IMR-90 (cell line): ENCODE data around the gene NES. TPM values are rescaled to one million over a fixed set of nuclear protein-coding genes. Genes with fewer than 3 reads are reported as not detected.
A peak's percentile ranks its signal among the peaks of the same experiment; 100 is the strongest.

ENCODE experiments used
- ATAC-seq: fragments of 200-7000 bp; cut with Tn5 transposase; 2 replicates; pipeline ENCODE4 v1.9.1; 2020; ENCODE audit warnings: low read depth, mild to moderate bottlenecking, moderate library complexity
- BruUV-seq: library from RNA; stranded (reverse); fragments of 400-500 nt; replicated peaks from 2 replicates; lab custom pipeline; 2021; lab: Mats Ljungman, UMichigan
- CTCF ChIA-PET: fragments of 300-600 bp; formaldehyde crosslinking; extraction: SDS; loops from one replicate; lab custom pipeline; 2021; ENCODE audit warnings: antibody characterized with exemption; lab: Yijun Ruan, JAX
- POLR2A ChIA-PET: fragments of 300-600 bp; sonication (Branson Sonifier 250); formaldehyde crosslinking; loops from one replicate; lab custom pipeline; 2022; ENCODE audit warnings: antibody characterized with exemption; ENCODE audit not compliant: unreplicated experiment; lab: Charles Lee
- DNase-seq: peaks from one replicate; pipeline ENCODE4 v3.0.0; 2013
- H2AFZ ChIP-seq: replicated peaks from 2 replicates; pipeline ENCODE3; 2013; ENCODE audit warnings: low read length, mild to moderate bottlenecking; ENCODE audit not compliant: poor library complexity
- H2AK5ac ChIP-seq: 2 replicates; pipeline ENCODE4 v1.6.1; 2013; ENCODE audit warnings: low read depth, low read length, inconsistent platforms
- H2AK9ac ChIP-seq: replicated peaks from 2 replicates; pipeline ENCODE3; 2013; ENCODE audit warnings: mild to moderate bottlenecking, low read depth, low read length, moderate library complexity; ENCODE audit not compliant: poor library complexity
- H2BK120ac ChIP-seq: 2 replicates; pipeline ENCODE4 v1.6.1; 2013; ENCODE audit warnings: low read depth, low read length, inconsistent platforms
- H2BK15ac ChIP-seq: 3 replicates; pipeline ENCODE4 v1.6.1; 2013; ENCODE audit warnings: low read depth, low read length, inconsistent platforms
- H2BK20ac ChIP-seq: 2 replicates; pipeline ENCODE4 v1.6.1; 2013; ENCODE audit warnings: low read depth, mild to moderate bottlenecking, inconsistent platforms, low read length, moderate library complexity
- H2BK5ac ChIP-seq: 2 replicates; pipeline ENCODE4 v1.6.1; 2013; ENCODE audit warnings: mild to moderate bottlenecking, low read depth, low read length, inconsistent platforms; ENCODE audit not compliant: poor library complexity, severe bottlenecking
- H3K14ac ChIP-seq: replicated peaks from 2 replicates; pipeline ENCODE4 v1.6.1; 2013; ENCODE audit warnings: low read depth, low read length, inconsistent platforms
- H3K18ac ChIP-seq: 2 replicates; pipeline ENCODE4 v1.6.1; 2013; ENCODE audit warnings: low read depth, low read length, control low read depth
- H3K23ac ChIP-seq: 2 replicates; pipeline ENCODE4 v1.6.1; 2013; ENCODE audit warnings: low read depth, low read length, inconsistent platforms
- H3K27ac ChIP-seq: 2 replicates; pipeline ENCODE4 v1.5.1; 2013; ENCODE audit warnings: mild to moderate bottlenecking, control low read depth, low read length; ENCODE audit not compliant: insufficient read depth
- H3K27me3 ChIP-seq: 2 replicates; pipeline ENCODE4 v1.6.1; 2013; ENCODE audit warnings: low read length; ENCODE audit not compliant: control insufficient read depth, insufficient read depth
- H3K36me3 ChIP-seq: 2 replicates; pipeline ENCODE4 v1.6.1; 2013; ENCODE audit warnings: low read length, mixed read lengths; ENCODE audit not compliant: control insufficient read depth, insufficient read depth
- H3K4ac ChIP-seq: 2 replicates; pipeline ENCODE4 v1.6.1; 2013; ENCODE audit warnings: low read depth, low read length, inconsistent platforms
- H3K4me1 ChIP-seq: 2 replicates; pipeline ENCODE4 v1.6.1; 2013; ENCODE audit warnings: low read length, mixed read lengths; ENCODE audit not compliant: control insufficient read depth, insufficient read depth
- H3K4me2 ChIP-seq: 2 replicates; pipeline ENCODE4 v1.6.1; 2013; ENCODE audit warnings: low read depth, mild to moderate bottlenecking, control low read depth, low read length, moderate library complexity
- H3K4me3 ChIP-seq: 2 replicates; pipeline ENCODE4 v1.5.1; 2013; ENCODE audit warnings: low read depth, mild to moderate bottlenecking, control low read depth, low read length, moderate library complexity; ENCODE audit not compliant: insufficient read depth
- H3K56ac ChIP-seq: 2 replicates; pipeline ENCODE4 v1.6.1; 2013; ENCODE audit warnings: low read length, inconsistent platforms; ENCODE audit not compliant: insufficient read depth; ENCODE audit errors: extremely low read depth
- H3K79me1 ChIP-seq, 2 experiments: 2 replicates each; pipeline ENCODE4 v1.6.1; 2013; ENCODE audit warnings: low read length in 2 of 2, inconsistent platforms in 1 of 2, low read depth in 1 of 2
- H3K9ac ChIP-seq: 2 replicates; pipeline ENCODE4 v1.6.1; 2013; ENCODE audit warnings: low read depth, low read length, control low read depth
- H3K9me1 ChIP-seq: 2 replicates; pipeline ENCODE4 v1.6.1; 2013; ENCODE audit warnings: low read length, inconsistent platforms; ENCODE audit not compliant: insufficient read depth
- H3K9me3 ChIP-seq: 2 replicates; pipeline ENCODE4 v1.6.1; 2013; ENCODE audit warnings: low read length; ENCODE audit not compliant: control insufficient read depth, insufficient read depth
- H4K20me1 ChIP-seq: 2 replicates; pipeline ENCODE4 v1.6.1; 2013; ENCODE audit warnings: low read length, inconsistent platforms; ENCODE audit not compliant: insufficient read depth
- H4K5ac ChIP-seq: 2 replicates; pipeline ENCODE4 v1.6.1; 2013; ENCODE audit warnings: mild to moderate bottlenecking, low read depth, low read length, control low read depth
- H4K8ac ChIP-seq, 2 experiments: 2 replicates each; pipeline ENCODE4 v1.6.1; 2013; ENCODE audit warnings: low read depth in 2 of 2, low read length in 2 of 2, control low read depth in 1 of 2, inconsistent platforms in 1 of 2
- H4K91ac ChIP-seq: 2 replicates; pipeline ENCODE4 v1.6.1; 2013; ENCODE audit warnings: low read depth, low read length, inconsistent platforms; ENCODE audit not compliant: insufficient read depth
- BHLHE40 ChIP-seq: fragments of 150-350 bp; IDR thresholded peaks from 2 replicates; pipeline ENCODE4 v1.6.1; 2016; ENCODE audit warnings: mild to moderate bottlenecking, low read depth, low read length
- MAFK ChIP-seq: IDR thresholded peaks from 2 replicates; pipeline ENCODE4 v1.6.1; 2012; ENCODE audit warnings: low read depth, low read length, improper control_type of control experiment
- MAZ ChIP-seq: IDR thresholded peaks from 2 replicates; pipeline ENCODE4 v1.6.1; 2012; ENCODE audit warnings: low read depth, mild to moderate bottlenecking, low read length, improper control_type of control experiment, moderate library complexity, borderline replicate concordance
- NFE2L2 ChIP-seq: fragments of 150-350 bp; IDR thresholded peaks from 2 replicates; pipeline ENCODE4 v1.6.1; 2016; ENCODE audit warnings: low read depth, mild to moderate bottlenecking, low read length
- USF2 ChIP-seq: fragments of 150-350 bp; IDR thresholded peaks from 2 replicates; pipeline ENCODE4 v1.6.1; 2017; ENCODE audit warnings: mild to moderate bottlenecking, antibody characterized with exemption, low read length, low read depth
- WGBS, 2 experiments: methylation state at CpG; one replicate each; pipeline versions ENCODE4 v1.1.5 to v1.1.7; 2013; ENCODE audit warnings: missing lambda C conversion rate in 2 of 2; ENCODE audit not compliant: insufficient read length in 1 of 2; ENCODE audit errors: extremely low coverage in 2 of 2; 5-methylcytosine and 5-hydroxymethylcytosine counted together
- dilution Hi-C: fragments of 300-500 bp; cut with HindIII; formaldehyde crosslinking; loops from one replicate; pipeline ENCODE4 v1.14.3; 2018; ENCODE audit warnings: low sequenced_read_pairs; ENCODE audit not compliant: unreplicated experiment
- in situ Hi-C: fragments of 300-500 bp; cut with MboI; formaldehyde crosslinking; loops from 3 replicates; pipeline ENCODE4 v1.14.3; 2019; ENCODE audit warnings: low sequenced_read_pairs, inconsistent platforms, mixed read lengths
- intact Hi-C: fragments of 100-400 bp; cut with micrococcal nuclease; formaldehyde crosslinking; loops from 2 replicates; pipeline ENCODE4 v1.10.0; 2022
- polyA plus RNA-seq, 3 experiments: library from polyadenylated mRNA; depleted of rRNA; stranded (reverse); fragments of >200 nt; gene quantifications; 2 replicates each; pipeline ENCODE4 v1.2.3, GENCODE V29; 2012; ENCODE audit warnings: low replicate concordance in 1 of 3
- total RNA-seq: library from RNA; depleted of rRNA; stranded (reverse); fragments of >200 nt; gene quantifications from 2 replicates; pipeline ENCODE4 v1.2.3, GENCODE V29; 2012
- TF ChIP-seq, protein P1 (sequence below): conservative IDR thresholded peaks from 2 replicates; pipeline ENCODE4 v1.5.1; 2012; ENCODE audit warnings: mild to moderate bottlenecking, low read depth, low read length, improper control_type of control experiment

Gene NES
- total and polyA plus RNA-seq, 2 of the 4 experiments (the other 2 are of a cell fraction), result 25.3 to 40.1 TPM

- H3K4me3 ChIP-seq, result no peak overlapping the region
- H3K79me1 ChIP-seq, result peaks cover 0 to 36% of the 10 kb centered on the region in 2 experiments; a peak in 2 of 4 replicates
- peak overlapping the region; percentile 87 for H3K27ac ChIP-seq
- H3K23ac ChIP-seq, result peak overlapping the region; percentile 82
- H4K8ac ChIP-seq, result peak overlapping the region; percentile 34 to 79
- H3K56ac ChIP-seq, result peak overlapping the region; percentile 63
- H3K4me2 ChIP-seq, result peak overlapping the region; percentile 49
- peak overlapping the region; percentile 96 for H2BK120ac ChIP-seq
- H3K9ac ChIP-seq, result 0 out of 2 replicates have a peak overlapping the region, but pooled peaks have one; percentile 27
- peak overlapping the region; percentile 90 for H3K14ac ChIP-seq
- peak overlapping the region; percentile 94 for H2AK5ac ChIP-seq
- H2AK9ac ChIP-seq, result peak overlapping the region; percentile 94
- H3K18ac ChIP-seq, result peak overlapping the region; percentile 69
- peak overlapping the region; percentile 97 for H2BK20ac ChIP-seq
- peaks cover 25% of the 10 kb centered on the region for H3K9me1 ChIP-seq
- H2BK15ac ChIP-seq, result peak overlapping the region; percentile 89
- peaks cover 1% of the 10 kb centered on the region; the same call in 1 of the 2 replicates for H3K27me3 ChIP-seq
- H3K4ac ChIP-seq, result peak overlapping the region; percentile 97
- TF ChIP-seq BHLHE40 (no peak), USF2 (no peak), MAZ (no peak), NFE2L2 (no peak), MAFK (no peak)
- TF ChIP-seq, protein P1, sequence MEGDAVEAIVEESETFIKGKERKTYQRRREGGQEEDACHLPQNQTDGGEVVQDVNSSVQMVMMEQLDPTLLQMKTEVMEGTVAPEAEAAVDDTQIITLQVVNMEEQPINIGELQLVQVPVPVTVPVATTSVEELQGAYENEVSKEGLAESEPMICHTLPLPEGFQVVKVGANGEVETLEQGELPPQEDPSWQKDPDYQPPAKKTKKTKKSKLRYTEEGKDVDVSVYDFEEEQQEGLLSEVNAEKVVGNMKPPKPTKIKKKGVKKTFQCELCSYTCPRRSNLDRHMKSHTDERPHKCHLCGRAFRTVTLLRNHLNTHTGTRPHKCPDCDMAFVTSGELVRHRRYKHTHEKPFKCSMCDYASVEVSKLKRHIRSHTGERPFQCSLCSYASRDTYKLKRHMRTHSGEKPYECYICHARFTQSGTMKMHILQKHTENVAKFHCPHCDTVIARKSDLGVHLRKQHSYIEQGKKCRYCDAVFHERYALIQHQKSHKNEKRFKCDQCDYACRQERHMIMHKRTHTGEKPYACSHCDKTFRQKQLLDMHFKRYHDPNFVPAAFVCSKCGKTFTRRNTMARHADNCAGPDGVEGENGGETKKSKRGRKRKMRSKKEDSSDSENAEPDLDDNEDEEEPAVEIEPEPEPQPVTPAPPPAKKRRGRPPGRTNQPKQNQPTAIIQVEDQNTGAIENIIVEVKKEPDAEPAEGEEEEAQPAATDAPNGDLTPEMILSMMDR, result no peak
- H3K36me3 ChIP-seq, result no peaks in the 10 kb centered on the region
- CTCF ChIA-PET, result interaction anchor here (1.0 to 2.3 kb wide), 4 partner anchors 13 to 64 kb away, joined by 3 to 6 read pairs (median 4); no protein-coding TSS in a partner anchor
- intact Hi-C loops (no loop called here), in situ Hi-C loops (no loop called here), dilution Hi-C loops (no loop called here)
- no TSS peak for BruUV-seq
- POLR2A ChIA-PET, result interaction anchor here (2.8 kb wide), 1 partner anchor 14 kb away, joined by 29 read pairs; the partner anchor contains the start of gene NES
- H3K4me1 ChIP-seq, result peaks cover 57% of the 10 kb centered on the region
- DNase-seq, result peak; percentile 60
- H4K5ac ChIP-seq, result peak overlapping the region; percentile 35
- H4K20me1 ChIP-seq, result no peaks in the 10 kb centered on the region
- WGBS, 2 experiments, result 60% methylated on average over 1 of the region's 12 CpGs; no CpG with 5 or more reads in 1 of the 2 experiments
- H2AFZ ChIP-seq, result peak overlapping the region; percentile 90
- peak overlapping the region; percentile 95 for H2BK5ac ChIP-seq
- no peaks in the 10 kb centered on the region for H3K9me3 ChIP-seq
- H4K91ac ChIP-seq, result peak overlapping the region; percentile 87
- ATAC-seq, result no peak
Observed at GRCh38 chr1:156662005-156662799, 15.0 kb downstream of the NES start.
